Panc1 (cell line): Measurements from ENCODE around the gene GDF3. TPM values are rescaled to one million over a fixed set of nuclear protein-coding genes. Genes with fewer than 3 reads are reported as not detected.

Experiments
- ATAC-seq: fragments of 200-7000 bp; cut with Tn5 transposase; 2 replicates; pipeline ENCODE4 v1.9.1; 2020; ENCODE audit warnings: mild to moderate bottlenecking, moderate library complexity
- BruUV-seq: library from RNA; stranded (reverse); fragments of 400-500 nt; replicated peaks from 2 replicates; lab custom pipeline; 2021; lab: Mats Ljungman, UMichigan
- CTCF ChIA-PET: fragments of 300-600 bp; sonication (Branson Sonifier 250); formaldehyde crosslinking; loops from one replicate; lab custom pipeline; 2022; ENCODE audit warnings: antibody characterized with exemption; lab: Charles Lee
- POLR2A ChIA-PET: fragments of 300-600 bp; sonication (Branson Sonifier 250); formaldehyde crosslinking; loops from one replicate; lab custom pipeline; 2022; ENCODE audit warnings: antibody characterized with exemption; lab: Charles Lee
- DNase-seq: peaks from one replicate; pipeline ENCODE4 v3.0.0-alpha.2; 2010; ENCODE audit warnings: low read depth, low spot score
- H3K27ac ChIP-seq: 2 replicates; pipeline ENCODE4 v1.5.1; 2011; ENCODE audit warnings: mild to moderate bottlenecking, low read length, inconsistent platforms
- H3K27me3 ChIP-seq: fragments of 200-500 bp; sonication (Bioruptor generic); 2 replicates; pipeline ENCODE4 v1.6.0; 2014; ENCODE audit warnings: low read length, inconsistent platforms; ENCODE audit not compliant: control insufficient read depth, insufficient read depth
- H3K36me3 ChIP-seq: fragments of 200-500 bp; sonication (Bioruptor generic); 2 replicates; pipeline ENCODE4 v1.5.1; 2014; ENCODE audit warnings: inconsistent platforms, mild to moderate bottlenecking, low read length, moderate library complexity; ENCODE audit not compliant: control insufficient read depth, insufficient read depth
- H3K4me1 ChIP-seq: 2 replicates; pipeline ENCODE4 v1.5.1; 2011; ENCODE audit warnings: inconsistent platforms, mild to moderate bottlenecking, low read length, moderate library complexity; ENCODE audit not compliant: control insufficient read depth, insufficient read depth
- H3K4me3 ChIP-seq, 2 experiments: 2 replicates each; pipeline ENCODE4 v1.5.1; 2011 to 2012; ENCODE audit warnings: low read depth in 2 of 2, low read length in 2 of 2, mild to moderate bottlenecking in 2 of 2, inconsistent platforms in 1 of 2, moderate library complexity in 1 of 2
- H3K9me3 ChIP-seq: fragments of 200-500 bp; sonication (Bioruptor generic); 2 replicates; pipeline ENCODE4 v1.5.1; 2014; ENCODE audit warnings: low read depth, mild to moderate bottlenecking, inconsistent platforms, low read length, moderate library complexity; ENCODE audit not compliant: control insufficient read depth, insufficient read depth
- POLR2AphosphoS5 ChIP-seq: IDR thresholded peaks from 2 replicates; pipeline ENCODE4 v1.6.1; 2012; ENCODE audit warnings: mild to moderate bottlenecking, low read depth, low read length, moderate library complexity
- REST ChIP-seq, 2 experiments: IDR thresholded peaks; 2 replicates each; pipeline ENCODE4 v1.6.1; 2011 to 2012; ENCODE audit warnings: low read depth in 2 of 2, control low read depth in 1 of 2, low read length in 1 of 2, mild to moderate bottlenecking in 1 of 2, moderate library complexity in 1 of 2; ENCODE audit not compliant: insufficient read depth in 1 of 2
- SIN3A ChIP-seq: IDR thresholded peaks from 2 replicates; pipeline ENCODE4 v1.6.1; 2012; ENCODE audit warnings: low read depth, mild to moderate bottlenecking, low read length, moderate library complexity, borderline replicate concordance; ENCODE audit not compliant: insufficient read depth
- TCF7L2 ChIP-seq: IDR thresholded peaks from 2 replicates; pipeline ENCODE4 v1.6.1; 2011; ENCODE audit warnings: mild to moderate bottlenecking, low read depth, low read length, inconsistent platforms
- in situ Hi-C: cut with HindIII; loops from 2 replicates; pipeline ENCODE4 v1.10.0; 2016; ENCODE audit warnings: low sequenced_read_pairs, low pct_unique_long_range_greater_than_20kb
- intact Hi-C: fragments of 100-400 bp; cut with micrococcal nuclease; formaldehyde crosslinking; loops from one replicate; pipeline ENCODE4 v1.10.0; 2022; ENCODE audit not compliant: unreplicated experiment
- total RNA-seq: library from RNA; stranded (reverse); gene quantifications from one replicate; pipeline ENCODE4 v1.2.1, GENCODE V29; 2021; ENCODE audit not compliant: unreplicated experiment
- TF ChIP-seq, protein P1 (sequence below): fragments of 450-650 bp; IDR thresholded peaks from 2 replicates; pipeline ENCODE4 v1.5.1; 2017; ENCODE audit warnings: mild to moderate bottlenecking

GDF3 gene
- total RNA-seq, 1 experiment from 2014 or later, result not detected

DNA sequence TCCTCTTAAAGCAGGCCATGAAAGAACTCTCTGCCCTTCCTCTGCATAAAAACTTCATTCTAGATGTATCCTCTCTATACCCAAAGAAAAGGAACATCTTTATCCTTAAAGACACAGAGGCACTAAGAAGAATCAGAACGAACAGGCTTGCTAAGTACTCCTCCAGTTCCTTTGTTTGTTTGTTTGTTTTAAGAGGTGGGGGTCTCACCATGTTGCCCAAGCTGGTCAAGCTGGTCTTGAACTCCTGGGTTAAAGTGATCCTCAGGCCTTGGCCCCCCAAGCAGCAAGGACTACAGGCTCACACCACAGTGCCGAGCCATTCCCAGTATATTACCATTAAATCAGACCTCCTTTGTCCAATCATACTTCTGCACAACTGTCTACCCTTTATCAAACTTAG lies 14.0 kb downstream of the GDF3 start:
- no TSS peak for BruUV-seq
- CTCF ChIA-PET, result no interaction called here
- no peak for ATAC-seq

DNA sequence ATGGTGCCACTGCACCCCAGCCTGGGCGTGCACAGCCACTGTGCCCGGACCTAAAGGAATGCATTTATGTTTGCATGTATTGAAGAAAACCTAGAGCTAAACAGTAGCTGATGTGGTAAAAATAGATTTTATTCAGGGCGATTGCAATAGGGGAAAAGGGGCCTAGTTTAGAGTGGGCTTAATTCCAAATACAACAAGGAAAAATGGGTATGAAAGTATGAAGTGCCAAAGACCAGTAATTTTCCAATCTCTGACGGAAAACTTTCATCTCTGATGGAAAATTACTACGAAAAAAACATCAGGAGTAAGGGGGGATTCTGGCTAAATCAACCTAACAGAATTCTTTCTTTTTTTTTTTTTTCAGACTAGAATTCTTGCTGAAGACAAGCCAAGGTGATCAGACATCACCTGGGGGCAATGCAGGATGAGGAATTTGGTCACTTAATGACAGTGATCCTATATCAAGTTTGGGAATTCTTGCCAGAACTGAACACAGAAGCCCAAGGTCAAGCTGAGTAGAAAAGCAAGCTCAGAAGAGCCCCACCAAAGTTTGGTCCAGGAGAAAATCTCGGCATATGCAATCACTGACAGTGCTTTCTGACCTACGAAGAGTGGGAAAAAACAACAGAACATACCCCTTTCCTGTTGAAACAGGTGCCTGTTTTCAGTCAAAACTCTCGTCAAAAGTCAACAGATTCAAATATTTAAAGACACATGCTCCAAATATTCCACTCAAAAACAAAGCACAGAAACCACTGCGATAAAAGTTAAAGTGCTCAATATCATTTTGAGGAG lies 16.1 kb downstream of the GDF3 start:
- ATAC-seq (no peak), DNase-seq (no peak)
- no TSS peak for BruUV-seq
- no peaks in the 10 kb centered on the region for H3K4me1 ChIP-seq
- no peak overlapping the region for H3K4me3 ChIP-seq
- TF ChIP-seq REST (IDR thresholded peaks at IDR 0.05; ENCODE audit: insufficient read depth in 1 of 2, low read depth in 2 of 2, low read length in 1 of 2) (no peak), POLR2AphosphoS5 (no peak), SIN3A (no peak), TCF7L2 (no peak)
- TF ChIP-seq, protein P1, sequence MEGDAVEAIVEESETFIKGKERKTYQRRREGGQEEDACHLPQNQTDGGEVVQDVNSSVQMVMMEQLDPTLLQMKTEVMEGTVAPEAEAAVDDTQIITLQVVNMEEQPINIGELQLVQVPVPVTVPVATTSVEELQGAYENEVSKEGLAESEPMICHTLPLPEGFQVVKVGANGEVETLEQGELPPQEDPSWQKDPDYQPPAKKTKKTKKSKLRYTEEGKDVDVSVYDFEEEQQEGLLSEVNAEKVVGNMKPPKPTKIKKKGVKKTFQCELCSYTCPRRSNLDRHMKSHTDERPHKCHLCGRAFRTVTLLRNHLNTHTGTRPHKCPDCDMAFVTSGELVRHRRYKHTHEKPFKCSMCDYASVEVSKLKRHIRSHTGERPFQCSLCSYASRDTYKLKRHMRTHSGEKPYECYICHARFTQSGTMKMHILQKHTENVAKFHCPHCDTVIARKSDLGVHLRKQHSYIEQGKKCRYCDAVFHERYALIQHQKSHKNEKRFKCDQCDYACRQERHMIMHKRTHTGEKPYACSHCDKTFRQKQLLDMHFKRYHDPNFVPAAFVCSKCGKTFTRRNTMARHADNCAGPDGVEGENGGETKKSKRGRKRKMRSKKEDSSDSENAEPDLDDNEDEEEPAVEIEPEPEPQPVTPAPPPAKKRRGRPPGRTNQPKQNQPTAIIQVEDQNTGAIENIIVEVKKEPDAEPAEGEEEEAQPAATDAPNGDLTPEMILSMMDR, result no peak
- no peak overlapping the region for H3K27ac ChIP-seq
- ChIA-PET POLR2A (no interaction called here), CTCF (no interaction called here)
- no peaks in the 10 kb centered on the region for H3K27me3 ChIP-seq
- intact Hi-C loops, result loop anchor here (5.0 kb wide), 1 partner anchor 63 kb away; no protein-coding TSS in a partner anchor
- H3K9me3 ChIP-seq, result no peaks in the 10 kb centered on the region
- in situ Hi-C loops, result no loop called here
- no peaks in the 10 kb centered on the region for H3K36me3 ChIP-seq

More for the DNA sequence above, 14.0 kb downstream of the GDF3 start:
- TF ChIP-seq TCF7L2 (no peak), POLR2AphosphoS5 (no peak), SIN3A (no peak), REST (IDR thresholded peaks at IDR 0.05; ENCODE audit: insufficient read depth in 1 of 2, low read depth in 2 of 2, low read length in 1 of 2) (no peak)
- TF ChIP-seq, protein P1, result no peak
- Histone ChIP-seq H3K9me3 (no peaks in the 10 kb centered on the region), H3K36me3 (no peaks in the 10 kb centered on the region), H3K4me1 (no peaks in the 10 kb centered on the region), H3K4me3 (no peak overlapping the region), H3K27me3 (no peaks in the 10 kb centered on the region), H3K27ac (no peak overlapping the region)
- in situ Hi-C loops (no loop called here), intact Hi-C loops (no loop called here)
- POLR2A ChIA-PET, result no interaction called here
- DNase-seq, result no peak
